HG03469 (cell line): ENCODE data around the gene CCDC86.
"Not testable (repeated sequence)": the region's sequence is repeated elsewhere in the genome, so short reads cannot be mapped to it uniquely, and the experiment has no call there.

ENCODE experiments used
- ATAC-seq: cut with Tn5 transposase; IDR thresholded peaks from one replicate; pipeline ENCODE4 v1.9.1; 2021; ENCODE audit warnings: mild to moderate bottlenecking, moderate library complexity, moderate number of reproducible peaks; ENCODE audit not compliant: unreplicated experiment

The CCDC86 gene, protein sequence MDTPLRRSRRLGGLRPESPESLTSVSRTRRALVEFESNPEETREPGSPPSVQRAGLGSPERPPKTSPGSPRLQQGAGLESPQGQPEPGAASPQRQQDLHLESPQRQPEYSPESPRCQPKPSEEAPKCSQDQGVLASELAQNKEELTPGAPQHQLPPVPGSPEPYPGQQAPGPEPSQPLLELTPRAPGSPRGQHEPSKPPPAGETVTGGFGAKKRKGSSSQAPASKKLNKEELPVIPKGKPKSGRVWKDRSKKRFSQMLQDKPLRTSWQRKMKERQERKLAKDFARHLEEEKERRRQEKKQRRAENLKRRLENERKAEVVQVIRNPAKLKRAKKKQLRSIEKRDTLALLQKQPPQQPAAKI

DNA sequence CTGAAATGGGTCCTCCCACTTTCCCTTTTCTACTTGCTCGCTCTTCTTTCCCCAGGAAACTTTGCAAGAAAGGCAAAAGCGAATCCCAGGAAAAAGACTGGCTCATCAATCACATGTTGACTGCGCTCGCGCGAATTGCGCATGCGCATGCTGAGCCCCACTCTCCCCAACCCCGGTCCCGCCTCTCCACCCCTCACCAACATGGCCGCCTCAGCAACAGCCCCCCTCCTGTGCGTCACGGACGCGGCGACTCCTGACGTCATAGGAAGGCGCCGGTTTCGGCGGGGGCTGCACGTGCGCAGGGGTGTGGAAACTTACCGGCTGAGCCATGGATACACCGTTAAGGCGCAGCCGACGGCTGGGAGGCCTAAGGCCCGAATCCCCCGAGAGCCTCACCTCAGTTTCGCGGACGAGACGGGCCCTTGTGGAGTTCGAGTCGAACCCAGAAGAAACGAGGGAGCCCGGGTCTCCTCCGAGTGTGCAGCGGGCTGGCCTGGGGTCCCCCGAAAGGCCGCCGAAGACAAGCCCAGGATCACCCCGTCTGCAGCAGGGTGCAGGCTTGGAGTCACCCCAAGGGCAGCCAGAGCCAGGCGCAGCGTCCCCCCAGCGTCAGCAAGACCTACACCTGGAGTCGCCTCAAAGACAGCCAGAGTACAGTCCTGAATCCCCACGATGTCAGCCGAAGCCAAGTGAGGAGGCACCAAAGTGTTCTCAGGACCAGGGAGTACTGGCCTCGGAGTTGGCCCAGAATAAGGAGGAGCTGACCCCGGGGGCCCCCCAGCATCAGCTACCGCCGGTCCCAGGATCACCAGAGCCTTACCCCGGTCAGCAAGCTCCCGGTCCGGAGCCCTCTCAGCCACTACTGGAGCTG is at the start of gene CCDC86:
Gene CCDC86, plus strand, starts transcription at position 317 of the 871 bp plus-strand sequence. Its CDS starts 12 bp downstream, at position 329.
- ATAC-seq, result peak; percentile 49

DNA sequence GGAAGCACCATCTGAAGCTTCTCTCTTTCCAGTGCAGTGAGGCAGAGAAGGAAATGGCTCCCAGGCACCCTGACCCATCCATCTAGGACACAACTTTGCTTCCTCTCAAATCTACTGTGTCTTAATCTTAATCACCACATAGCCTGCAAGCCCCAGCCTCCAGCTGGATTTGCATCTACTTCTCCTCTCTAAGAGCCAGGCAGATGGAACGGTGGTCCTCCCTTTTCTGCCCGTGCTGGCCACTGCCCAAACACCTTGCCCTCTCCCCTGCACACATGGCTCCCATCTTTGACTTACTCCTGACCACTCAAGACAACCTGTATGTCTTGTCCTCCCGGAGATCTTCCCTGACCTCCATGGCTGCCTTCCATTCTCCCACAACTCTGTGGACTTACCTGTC is 49.4 kb upstream of the CCDC86 start:
- no peak for ATAC-seq

DNA sequence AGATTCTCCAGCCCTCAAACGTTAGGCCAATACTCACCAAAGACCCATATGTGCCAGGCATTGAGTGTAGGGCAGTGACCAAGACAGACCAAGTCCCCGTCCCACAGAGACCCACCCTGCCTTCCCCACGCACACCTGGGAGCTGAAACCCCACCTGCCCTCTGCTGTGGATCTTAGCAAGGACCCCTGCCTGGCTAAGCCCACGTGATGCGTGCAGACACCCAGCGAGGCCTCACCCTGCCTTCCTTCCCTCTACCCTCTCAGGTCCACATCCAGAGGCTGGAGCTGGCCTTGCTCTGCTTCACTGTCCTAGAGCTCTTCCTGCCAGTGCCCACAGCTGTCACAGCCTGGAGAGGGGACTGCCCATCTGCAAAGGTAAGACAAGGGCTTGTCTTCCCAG is 46.6 kb upstream of the CCDC86 start:
- no peak for ATAC-seq

DNA sequence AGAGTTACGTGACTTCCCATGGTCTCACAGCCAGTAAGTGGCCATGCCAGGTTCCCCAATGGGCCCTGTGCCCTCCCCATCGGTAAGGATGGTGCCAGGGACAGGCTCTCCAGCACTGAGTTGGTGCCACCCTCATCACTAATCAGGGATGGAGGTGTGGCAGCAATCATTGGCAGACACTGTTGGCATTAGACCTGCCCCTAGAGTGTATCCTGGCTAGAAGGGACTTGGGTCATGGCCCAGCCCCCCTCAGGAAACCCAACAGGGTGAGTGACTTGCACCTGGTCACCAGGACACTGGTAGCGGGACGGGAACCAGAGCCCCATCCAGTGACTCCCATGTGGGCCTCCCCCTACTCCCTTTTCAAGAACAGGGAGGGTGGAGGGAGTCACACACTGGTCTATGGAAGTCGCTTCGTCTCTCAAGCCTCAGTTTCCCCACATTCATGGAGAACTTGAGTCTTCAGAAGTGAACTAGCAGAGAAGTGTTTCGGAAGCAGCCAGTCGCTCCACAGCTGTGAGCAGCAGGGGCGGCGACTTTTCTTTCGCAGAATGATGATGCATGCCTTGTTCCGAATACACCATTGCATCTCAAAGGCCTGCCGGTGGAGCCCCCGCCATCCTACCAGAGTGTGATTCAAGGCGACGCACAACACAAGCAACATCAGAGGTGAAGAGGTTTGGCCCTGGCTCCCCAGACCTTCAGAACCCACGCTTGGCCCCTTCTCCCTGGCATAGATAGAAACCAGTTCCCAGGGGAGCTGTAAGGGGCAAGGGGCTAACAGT is 43.9 kb upstream of the CCDC86 start:
- no peak for ATAC-seq

DNA sequence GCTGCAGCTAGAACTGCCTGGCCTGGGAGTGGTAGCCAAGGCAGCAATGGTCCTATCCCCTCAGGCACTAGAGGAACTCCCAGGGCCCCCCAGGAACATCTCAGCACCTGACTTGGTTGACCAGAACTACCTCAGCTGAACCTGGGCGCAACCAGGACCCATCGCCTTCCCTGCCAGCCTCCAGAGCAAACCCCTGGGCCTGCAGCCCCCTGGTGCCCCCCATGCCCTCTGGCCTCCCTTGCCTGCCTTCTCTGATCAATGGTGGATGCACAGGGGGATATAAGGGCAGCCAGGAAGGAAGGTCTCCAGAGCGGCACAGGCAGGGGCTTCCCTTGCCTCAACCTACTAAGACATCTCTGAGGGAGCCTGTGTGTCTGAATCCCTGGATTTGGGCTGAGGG is 43.3 kb upstream of the CCDC86 start:
- ATAC-seq, result no peak

DNA sequence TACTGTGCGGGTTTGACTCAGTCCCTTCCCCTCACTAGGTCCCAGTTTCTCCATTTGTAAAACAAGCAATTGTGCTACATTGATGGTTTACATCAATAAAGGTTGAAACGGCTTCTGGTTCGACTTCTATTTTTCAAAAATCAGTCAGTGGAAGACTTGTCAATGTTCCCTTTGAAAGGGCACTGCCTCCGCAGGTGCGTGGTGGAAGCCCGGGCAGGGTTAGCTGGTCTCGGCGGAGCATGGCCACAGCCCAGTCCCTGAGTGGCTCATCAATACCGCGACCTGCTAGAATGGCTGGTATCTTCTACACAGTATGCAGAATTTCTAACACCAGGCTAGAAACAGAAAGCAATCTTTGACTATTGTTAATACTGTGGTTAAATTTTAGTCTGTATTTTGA is 40.7 kb upstream of the CCDC86 start:
- no peak for ATAC-seq

DNA sequence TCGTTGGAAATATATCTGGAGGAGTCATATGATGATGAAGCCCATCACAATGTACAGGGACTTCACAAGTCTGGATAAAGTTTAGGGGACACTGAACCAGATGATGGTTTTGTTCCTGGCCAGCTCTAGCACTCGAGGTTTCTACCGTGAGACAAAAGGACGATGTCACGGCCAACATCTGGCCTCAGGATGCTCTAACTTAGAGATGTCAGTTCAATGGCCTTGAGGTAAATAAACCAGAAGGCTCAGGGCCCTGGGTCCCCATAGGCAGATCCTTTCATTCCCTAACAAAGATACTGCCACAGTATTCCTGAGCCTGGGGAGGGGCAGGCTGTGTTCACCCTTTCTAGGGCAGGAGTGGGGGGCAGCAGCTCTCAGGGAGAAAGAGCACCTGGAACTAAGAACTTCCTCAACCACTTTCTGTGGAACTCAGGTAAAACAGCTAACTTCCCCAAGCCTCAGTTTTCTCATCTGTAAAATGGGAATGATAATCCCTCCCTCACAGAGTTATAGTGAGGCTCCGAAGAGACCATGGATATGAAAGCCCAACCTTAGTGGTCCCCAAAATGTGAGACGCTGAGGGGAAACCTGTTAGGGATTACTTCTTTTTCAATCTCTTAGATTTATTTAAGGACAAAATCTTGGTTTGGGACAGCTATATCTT is 38.5 kb upstream of the CCDC86 start:
- ATAC-seq, result no peak

DNA sequence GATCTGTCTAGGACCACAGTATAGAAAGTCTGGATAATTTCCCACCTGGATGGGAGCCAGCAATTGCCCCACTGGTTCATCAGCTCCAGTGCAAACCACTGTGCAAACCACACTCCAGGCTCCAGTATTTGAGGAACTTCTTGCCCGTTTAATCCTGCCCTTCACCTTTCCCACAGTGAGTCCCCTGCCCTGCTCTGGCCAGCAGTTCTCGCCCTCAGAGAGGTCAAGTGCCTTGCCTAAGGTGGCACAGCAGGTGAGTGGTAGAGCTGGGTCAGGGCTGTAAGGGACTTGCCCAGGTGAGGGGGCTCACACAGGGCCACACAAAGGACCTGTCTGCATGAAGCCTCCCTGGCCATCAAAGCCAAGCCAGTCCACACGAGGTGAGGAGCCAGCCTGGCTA is 32.7 kb upstream of the CCDC86 start:
- no peak for ATAC-seq

DNA sequence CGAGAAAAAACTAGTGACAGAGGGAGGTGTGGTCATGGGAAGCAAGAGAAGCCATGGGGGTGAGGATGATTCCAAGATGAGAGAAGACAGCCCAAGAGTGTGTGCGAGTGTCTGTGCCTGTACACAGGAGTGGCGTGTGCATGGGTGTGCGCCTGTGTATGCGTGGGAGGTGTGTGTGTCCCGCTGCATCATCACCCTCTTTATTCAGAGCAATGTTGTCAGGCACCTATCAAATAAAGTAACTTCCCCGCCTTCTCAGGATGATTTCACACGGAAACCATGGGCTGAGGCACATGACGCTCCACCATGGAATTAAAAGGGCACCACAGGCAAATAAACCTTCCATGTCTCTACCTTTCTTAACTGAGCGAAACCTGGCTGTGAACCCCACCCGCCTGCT is 32.2 kb upstream of the CCDC86 start:
- no peak for ATAC-seq

DNA sequence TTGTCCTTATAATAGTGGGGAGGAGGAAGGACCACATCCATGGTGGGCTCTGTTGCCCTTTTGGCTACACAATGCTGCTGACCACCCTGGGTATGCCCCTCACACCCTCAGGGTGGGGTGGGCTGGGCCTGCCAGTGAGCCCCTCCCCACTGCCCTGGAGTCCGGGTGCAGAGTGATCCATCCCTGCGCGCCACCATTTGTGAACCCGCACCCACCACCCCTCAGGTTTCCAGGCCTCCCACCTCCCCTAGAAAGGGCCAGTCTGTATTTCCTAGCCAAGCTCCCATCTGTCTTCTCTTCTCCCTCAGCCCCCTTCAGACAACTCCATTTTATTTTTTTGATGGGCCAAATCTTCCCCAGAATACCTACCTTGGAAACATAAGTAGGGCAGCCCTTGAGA is 31.8 kb upstream of the CCDC86 start:
- ATAC-seq, result no peak

DNA sequence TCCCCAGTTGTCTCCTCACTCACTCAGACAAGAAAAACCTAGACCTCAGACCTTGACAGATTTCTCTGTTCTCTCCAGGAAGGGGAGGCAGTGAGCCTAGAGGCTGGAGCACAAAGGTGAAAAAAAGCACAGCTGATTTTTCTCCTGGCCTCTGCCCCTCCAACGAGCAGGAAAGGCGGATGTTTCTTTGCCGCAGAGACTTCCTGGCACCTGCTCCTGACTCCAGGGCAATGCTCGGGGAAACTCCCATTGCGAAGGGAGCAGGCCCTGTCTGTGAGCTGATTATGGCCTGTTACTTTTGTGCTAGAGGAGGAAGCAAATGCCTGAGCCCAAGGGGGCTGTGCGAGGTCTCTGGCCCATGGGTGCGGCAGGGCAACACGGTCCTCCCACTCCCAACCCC is 31.3 kb upstream of the CCDC86 start:
- no peak for ATAC-seq

DNA sequence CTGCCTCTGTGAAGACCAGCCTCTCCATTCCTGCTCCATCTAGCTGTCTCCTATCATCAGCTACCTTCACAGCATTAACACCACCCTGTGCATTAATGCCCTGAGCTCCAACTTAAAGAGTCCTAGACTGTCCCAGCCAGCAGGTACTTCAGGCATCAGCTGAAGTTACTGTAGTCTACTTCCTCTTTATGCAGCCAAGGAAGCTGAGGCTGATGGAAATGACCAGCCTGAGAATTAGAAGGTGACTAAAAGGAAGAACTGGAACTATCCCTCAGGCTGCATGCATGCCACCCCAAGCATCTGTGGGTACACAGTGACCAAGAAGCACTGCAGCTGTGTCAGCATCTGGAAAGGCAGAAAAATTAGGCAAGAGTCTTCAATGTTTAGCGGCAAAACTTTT is 28.6 kb upstream of the CCDC86 start:
- no peak for ATAC-seq

DNA sequence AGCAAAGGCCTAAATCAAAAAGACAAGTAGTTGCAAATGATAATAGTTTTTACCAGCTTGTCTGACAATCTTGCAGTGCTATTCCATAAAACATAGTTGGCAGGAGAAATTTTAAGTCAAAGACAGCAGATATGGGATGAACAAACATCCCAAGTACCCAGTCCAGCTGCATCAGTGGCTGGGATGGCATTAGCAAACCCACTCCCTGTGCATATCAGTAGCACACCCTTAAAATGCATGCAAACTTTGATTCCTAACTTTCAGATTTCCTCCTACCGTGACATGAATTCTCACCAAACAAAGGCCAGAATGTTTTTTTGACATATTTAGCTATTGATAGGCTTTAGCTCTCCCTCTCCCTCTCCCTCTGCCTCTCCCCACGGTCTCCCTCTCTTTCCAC is 27.8 kb upstream of the CCDC86 start:
- ATAC-seq, result no peak

DNA sequence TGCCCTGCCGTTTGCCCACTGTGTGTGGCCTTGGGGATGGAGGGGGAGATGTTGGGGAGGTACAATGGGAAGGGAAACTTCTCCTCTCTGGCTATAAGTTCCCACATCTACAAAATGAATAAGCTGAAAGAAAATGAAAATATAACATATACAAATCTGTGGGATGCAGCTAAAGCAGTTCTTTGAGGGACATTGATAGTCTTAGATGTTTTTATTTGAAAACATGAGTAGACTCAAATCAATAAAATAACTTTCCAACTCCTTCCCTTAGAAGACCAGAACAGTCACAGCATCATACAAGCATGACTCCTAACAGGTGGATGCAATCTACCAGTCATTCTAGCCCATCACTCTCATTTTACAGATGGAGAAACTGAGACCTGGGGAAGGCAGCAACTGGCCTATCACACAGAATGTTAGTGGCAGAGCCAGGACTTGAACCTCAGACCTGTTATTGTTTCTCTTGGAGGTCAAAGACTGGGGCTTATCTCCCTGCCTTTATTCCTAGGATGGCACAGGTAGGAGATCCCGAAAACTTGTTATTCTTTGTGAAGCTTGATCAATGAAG is 25.2 kb upstream of the CCDC86 start:
- no peak for ATAC-seq

DNA sequence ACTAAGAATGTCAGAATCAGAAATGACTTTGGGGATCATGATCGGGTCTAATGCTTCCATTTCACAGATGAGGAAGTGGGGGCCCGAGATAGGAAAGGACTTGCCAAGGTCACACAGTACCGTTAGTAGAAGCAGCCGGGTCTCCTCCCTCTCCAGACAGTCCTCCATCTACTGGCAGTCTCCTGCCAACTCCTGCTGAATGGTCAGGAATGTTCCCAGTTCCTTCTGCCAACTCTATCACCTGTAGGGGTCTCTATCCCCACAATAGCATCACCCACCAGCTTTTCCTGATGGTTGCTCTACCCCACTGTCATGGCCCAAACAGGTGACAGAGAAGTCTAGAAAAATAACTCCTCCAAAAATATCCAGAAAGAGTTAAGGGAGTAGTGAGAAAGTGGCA is 23.9 kb upstream of the CCDC86 start:
- no peak for ATAC-seq

DNA sequence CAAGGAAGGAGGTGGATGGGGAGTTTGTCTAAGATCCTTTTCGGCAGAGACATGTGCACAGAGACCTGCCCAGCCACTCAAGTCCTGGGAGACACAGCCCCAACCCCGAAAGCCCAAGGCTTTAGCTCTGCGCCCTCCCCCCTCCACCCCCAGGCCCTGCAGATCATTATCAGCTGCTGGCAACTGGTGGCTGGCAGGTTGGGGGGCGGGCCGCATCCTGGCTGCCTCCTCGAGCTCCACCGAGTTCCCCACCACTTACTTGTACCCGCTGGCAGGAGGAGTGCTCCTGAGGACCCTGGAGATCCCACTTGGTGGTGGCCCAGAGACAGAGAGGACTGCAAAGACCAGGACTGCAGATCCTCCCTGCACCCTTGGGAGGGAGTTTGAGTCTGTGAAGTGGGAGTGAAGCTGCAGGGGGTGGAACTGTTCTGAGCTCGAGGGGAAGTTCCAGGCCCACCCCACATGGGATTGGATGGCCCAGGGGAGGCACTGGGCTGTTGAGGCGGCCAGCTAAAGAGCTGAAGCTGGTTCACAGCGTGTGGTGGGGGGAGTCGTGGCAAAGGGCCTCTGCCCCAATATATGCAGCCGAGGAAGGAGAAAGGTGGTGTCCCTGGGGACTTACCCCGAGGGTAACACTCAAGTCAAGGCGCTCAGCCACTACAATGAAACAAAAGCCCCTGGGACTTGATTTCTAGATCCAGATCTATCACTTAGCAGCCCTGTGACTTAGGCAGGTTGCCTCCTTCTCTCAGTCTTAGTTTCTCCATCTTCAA is 19.9 kb upstream of the CCDC86 start:
- ATAC-seq, result no peak

DNA sequence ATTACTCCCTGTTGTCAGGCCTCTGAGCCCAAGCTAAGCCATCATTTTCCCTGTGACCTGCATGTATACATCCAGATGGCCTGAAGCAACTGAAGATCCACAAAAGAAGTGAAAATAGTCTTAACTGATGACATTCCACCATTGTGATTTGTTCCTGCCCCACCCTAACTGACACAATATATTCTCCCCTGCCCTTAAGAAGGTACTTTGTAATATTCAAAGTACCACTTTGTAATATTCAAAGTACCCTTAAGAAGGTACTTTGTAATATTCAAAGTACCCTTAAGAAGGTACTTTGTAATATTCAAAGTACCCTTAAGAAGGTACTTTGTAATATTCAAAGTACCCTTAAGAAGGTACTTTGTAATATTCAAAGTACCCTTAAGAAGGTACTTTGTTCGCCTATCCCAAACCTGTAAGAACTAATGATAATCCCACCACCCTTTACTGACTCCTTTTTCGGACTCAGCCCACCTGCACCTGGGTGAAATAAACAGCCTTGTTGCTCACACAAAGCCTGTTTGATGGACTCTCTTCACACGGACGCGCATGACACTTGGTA is 18.1 kb upstream of the CCDC86 start:
- ATAC-seq, result not testable (repeated sequence)

DNA sequence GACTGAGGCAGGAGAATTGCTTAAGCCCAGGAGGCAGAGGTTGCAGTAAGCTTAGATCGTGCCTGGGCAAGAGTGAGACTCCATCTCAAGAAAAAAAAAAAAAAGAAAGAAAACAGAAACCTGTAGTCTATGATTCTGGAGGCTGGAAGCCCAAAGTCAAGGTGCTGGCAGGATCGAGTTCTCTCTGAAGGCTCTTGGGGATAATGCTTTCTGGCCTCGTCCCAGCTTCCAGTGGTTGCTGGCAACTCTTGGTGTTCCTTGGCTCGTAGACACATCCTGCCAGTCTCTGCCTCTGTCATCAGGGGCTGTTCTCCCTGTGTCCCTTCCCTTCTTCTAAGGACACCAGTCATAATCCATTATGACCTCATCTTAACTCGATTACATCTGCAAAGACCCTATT is 16.8 kb upstream of the CCDC86 start:
- ATAC-seq, result no peak

DNA sequence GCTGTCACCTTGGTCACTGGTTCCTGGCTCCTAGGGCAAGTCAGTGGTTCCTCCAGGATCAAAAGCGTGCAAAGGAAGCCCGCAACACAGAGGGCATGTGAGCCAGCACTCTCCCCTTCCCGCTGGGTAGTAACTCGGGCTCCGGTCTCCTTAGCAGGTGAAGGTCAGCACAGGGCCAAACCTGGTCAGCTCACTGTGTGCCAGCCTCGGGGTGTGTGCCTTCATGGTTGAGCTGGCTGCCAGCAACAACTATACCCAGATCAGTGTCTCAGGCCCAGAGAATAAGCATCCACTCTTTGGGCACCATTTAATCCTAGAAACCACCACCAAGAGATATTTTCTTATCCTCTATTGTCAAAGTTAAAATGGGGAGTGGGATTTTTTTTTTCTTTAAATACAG is 16.1 kb upstream of the CCDC86 start:
- ATAC-seq, result no peak
